Stimulated activated CD8-positive, alpha-beta memory T cell treated with anti-CD3 and anti-CD28 coated beads, Interleukin-7, amount 100 ng/mL, for 4 hours (primary cell): ENCODE measurements around the gene TK2.
"Not testable (repeated sequence)": the region's sequence is repeated elsewhere in the genome, so short reads cannot be mapped to it uniquely, and the experiment has no call there.

Experiments used
- DNase-seq, 2 donors: peaks; one replicate each; pipeline ENCODE4 v3.0.0-alpha.2; 2020; ENCODE audit warnings: low read depth in 2 of 2

The TK2 gene

DNA sequence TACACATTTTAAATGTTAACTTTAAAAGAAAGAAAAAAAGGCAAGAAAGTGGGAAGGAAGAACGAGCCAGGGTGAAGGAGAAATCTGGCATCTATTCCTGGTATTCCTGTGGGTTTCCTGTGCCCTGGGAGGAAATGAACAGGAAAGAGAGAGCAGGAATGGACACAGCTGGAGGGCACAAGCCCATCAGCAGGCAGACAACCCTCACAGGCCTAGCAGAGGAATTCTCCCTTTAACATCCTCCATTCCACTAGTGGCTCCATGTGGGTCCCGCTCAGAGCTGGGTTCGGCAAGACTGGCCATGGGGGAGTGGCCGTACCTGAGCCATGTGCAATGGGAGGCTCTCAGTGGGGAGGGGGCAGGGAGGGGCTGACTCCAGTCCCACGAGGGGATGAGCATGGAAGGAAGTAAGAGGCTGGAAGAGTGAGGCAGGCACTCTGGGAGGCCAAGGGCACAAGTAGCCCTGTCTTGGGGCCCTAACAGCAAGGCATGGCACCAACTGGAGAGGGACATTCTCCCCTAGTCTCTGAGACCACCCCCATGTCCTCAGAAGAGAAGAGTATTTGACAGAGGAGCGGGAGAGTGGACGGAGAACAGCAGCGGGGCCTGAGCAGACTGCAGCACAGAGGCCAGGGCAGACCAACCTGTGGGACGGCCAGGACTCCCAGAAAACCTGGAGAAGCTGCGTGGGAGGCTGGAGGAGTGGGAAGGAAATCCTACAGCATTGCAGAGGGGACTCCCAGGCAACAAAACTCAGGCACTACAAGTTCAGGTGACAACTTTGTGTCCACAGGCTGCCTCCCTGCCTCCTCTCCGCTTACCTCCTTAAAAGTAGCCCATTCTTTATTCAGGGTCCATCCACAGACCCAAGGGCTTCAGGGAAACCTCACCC lies 30.2 kb downstream of the TK2 start:
- no peak for DNase-seq

DNA sequence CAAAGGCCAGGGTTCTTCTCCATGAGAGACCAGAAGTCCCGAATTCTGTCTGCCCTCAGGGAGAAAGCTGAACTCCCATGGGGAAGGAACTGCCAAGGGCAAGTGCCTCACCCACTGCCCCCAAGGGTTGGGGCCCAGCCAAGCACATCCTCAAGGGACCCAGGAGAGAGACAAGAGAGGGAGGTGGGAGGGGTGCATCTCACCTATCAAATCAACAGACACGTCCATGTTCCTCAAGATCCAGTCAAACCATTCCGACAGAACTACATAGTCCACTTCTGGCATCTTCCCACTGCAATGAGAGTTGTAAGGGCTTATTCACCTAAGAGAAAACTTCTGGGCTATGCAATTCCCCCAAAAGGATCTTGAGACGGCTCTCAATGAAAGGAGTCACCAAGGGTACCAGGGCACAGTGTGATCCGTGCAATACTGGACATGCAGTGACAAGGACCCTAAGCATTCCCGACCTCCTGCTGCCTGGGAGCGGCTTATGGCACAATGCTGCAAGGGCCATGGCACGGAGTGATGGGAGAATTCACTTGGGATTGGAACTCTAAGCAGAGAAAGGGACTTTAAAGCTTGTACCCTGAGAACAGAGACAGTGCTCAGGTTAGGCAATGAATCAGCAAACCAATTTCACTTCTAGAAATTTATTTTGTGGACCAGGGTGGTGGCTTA lies 32.2 kb downstream of the TK2 start:
- DNase-seq: no peak

DNA sequence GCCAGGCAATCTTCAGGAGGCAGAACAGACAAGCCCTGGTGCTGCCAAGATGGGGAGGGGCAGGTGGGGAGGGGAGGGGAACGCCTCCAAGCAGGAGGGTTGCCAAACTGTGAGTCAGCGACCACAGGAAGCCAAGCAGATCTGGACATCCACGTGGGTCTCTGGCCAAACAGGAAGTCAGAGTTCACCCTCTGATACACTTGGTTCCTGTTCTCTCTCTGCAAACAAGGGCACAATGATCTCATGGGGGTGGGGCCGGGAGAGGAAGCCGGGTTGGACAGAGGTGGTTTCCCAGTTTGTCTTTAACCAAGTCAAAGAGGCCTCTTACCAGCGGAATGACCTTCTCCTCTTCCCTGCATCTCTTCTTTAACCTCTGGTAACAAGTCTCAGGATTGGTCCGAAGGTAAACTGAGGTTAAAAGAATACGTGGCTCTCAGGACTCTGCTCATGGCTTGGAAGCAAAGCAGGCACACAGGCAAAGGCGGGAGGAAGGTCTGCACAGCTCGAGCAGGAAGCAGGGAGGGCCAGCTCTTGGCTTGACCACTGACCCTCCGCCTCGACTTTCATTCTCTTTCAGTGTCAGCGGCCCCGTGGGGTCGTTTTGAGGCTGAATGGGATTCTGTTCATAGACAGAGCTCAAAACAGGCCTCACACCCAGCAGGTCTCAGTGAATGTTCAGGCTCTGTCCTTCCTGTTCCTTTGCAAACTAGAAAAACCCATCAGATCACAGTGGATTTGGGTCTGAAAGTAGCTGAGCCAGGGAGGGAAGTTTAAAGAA lies 32.9 kb downstream of the TK2 start:
- peak; percentile 67 to 77 for DNase-seq

DNA sequence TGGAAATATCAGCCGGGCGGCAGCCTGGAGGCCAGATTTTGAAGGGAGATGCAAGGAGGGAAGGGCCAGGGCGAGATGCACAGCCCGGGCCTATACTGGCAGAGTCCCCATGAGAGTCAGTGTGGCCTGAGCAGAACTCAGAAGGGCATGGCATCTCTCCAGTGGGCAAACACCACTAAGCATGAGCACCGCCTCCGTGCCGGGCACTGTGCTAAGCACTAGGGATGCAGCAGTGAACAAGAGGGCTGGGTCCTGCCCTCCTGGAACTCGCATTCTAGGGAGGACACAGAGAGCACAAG lies 33.5 kb downstream of the TK2 start:
- DNase-seq: no peak

DNA sequence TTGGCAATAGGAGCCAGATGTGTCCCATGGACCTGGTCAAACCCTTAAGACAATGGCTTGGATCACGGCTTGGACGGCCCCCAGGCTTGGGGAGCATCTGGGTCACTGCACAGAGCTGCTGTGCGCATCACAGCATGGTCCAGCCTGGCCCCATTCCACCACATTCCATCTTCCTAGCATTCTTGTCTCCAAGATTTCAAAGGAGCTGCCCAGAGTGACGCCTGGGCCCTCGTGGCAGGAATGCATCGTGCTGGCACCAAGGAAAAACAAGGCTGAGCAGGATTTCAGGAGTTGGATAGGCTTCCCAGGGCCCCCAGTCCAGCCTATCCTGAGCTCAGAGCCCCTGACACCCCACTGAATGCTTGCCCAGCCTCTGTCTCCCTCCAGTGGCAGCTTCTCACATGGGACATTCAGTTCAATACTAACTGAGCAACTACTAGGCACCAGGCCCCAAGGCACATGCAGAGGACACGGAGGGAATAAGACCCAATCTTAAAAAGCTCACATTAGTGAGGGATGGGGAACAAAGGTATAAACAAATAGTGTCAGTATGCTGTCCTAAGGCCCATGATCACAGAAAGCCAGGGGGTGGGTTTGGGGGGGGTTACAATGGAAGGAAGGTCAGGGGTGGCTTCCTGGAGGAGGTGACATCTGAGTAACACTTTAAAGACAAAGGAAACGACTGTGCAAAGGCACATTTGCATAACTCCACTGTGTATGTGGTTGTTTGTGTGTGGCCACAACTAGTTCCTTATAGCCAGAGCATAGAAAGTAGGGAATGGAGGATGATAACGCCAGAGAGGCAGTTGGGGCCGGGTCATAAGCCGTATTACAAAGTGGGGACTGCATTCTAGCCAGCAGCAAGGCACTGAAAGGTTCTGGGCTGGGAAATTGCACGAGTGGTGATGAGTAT lies 34.1 kb downstream of the TK2 start:
- no peak for DNase-seq

DNA sequence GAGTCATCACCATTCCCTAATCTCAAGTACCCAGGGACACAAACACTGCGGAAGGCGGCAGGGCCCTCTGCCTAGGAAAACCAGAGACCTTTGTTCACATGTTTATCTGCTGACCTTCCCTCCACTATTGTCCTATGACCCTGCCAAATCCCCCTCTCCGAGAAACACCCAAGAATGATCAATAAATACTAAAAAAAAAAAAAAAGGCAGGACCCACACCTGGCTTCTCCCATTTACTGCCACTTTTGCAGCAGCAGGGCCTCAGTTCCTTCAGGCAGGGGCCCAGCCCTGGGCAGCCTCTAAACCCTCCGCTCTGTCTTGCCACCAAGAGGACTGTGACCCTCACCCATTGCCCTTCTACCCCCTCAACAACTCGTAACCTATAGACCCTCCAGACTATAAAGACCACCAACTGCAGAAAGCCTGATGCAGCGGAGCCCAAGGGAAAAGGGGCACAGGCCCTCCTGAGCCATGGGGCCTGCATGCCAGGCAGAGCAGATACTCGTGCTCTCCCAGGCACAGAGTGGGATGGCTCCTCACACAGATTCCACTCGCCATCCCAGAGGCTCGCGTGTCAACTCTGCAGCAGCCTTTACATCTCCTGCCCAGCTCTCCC lies 34.8 kb downstream of the TK2 start:
- not testable (repeated sequence) for DNase-seq

DNA sequence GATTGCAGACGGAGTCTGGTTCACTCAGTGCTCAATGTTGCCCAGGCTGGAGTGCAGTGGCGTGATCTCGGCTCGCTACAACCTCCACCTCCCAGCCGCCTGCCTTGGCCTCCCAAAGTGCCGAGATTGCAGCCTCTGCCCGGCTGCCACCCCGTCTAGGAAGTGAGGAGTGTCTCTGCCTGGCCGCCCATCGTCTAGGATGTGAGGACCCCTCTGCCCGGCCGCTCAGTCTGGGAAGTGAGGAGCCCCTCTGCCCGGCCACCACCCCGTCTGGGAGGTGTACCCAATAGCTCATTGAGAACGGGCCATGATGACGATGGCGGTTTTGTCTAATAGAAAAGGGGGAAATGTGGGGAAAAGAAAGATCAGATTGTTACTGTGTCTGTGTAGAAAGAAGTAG lies 35.5 kb downstream of the TK2 start:
- not testable (repeated sequence) for DNase-seq

DNA sequence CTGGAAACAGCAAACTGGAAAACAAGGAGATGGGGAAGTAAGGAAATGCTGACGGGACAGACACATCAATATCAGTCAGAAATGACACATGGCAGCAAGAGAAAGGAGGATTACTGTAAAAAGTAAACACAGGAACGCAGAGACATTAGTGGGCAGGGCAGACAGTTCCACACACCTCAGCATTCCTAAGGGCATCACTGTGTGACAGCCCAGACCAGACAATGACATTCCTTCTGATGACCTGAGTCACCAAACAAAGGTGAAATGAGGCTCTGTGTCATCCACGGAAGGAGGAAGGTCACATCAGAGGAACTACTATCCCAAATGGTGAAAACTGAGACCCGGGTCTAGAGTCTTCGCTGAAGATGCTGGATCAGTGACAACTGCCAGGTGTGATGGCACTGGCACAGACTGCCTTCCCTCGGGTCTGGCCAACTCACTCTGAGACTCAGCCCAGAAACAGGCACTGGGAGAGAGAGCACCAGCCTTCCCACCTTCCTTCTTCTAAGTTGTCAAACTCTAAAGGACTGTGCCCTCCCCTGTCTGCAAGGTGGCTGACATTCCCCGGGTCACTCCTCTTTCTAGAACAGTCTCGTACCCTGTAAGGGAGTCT lies 36.7 kb downstream of the TK2 start:
- DNase-seq: no peak

DNA sequence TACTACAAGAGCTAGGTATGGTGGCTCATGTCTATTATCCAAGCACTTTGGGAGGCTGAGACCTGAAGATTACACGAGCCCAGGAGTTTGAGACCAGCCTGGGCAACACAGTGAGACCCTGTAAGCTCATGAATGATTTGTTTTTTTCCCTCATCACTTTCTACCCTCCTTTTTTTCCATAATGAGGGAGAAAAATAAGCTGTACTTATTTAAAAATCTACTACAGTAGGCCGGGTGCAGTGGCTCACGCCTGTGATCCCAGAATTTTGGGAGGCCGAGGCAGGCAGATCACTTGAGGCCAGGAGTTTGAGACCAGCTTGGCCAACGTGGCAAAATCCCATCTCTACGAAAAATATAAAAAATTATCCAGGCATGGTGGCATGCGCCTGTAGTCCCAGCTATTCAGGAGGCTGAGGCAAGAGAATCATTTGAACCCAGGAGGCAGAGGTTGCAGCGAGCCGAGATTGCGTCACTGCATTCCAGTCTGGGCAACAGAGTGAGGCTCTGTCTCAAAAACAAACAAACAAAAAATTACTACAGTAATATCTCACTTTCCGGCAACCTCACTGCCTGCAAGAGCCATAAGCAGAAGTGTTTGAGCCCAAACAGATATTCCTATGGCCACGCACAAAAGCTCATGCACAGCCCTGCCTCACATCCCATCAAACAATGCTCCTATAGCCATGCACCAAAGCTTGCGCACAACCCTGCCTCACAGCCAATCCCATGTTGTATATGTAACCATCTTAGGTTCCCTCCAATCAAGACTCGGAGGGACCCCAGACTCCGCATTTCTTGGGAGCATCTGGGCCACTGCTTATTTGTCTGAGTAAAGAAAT lies 37.4 kb downstream of the TK2 start:
- no peak for DNase-seq

DNA sequence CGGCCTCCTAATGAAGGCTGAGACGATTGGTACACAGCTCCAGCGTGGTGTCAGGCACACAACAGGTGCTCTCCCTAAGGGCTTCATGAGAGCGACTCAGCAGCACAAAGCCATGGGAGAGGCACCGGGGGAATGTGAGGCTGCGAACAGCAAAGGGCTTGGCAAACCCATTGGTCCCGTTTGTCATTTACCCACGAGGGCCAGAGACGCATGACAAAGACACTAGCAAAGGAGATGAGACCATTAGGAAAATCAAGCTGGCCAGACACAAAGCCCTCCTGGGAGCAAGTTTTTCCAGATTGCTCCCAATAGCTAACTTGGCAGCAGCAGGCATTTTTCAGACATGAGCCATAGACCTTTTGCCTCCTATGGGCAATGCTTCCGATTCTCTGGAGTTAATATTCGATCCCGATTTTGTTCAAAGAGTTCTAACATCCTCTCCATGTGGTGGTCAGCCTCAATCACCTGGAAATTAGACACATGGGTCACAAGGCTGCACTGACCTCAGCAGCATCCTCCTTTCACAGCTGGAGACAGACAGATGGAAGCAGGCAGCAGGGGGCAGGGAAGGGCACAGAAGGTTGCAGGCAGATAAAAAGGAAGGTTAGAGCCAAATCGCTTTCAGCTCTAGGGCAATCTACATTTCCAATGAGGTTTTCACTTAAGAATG lies 38.2 kb downstream of the TK2 start:
- DNase-seq: no peak

DNA sequence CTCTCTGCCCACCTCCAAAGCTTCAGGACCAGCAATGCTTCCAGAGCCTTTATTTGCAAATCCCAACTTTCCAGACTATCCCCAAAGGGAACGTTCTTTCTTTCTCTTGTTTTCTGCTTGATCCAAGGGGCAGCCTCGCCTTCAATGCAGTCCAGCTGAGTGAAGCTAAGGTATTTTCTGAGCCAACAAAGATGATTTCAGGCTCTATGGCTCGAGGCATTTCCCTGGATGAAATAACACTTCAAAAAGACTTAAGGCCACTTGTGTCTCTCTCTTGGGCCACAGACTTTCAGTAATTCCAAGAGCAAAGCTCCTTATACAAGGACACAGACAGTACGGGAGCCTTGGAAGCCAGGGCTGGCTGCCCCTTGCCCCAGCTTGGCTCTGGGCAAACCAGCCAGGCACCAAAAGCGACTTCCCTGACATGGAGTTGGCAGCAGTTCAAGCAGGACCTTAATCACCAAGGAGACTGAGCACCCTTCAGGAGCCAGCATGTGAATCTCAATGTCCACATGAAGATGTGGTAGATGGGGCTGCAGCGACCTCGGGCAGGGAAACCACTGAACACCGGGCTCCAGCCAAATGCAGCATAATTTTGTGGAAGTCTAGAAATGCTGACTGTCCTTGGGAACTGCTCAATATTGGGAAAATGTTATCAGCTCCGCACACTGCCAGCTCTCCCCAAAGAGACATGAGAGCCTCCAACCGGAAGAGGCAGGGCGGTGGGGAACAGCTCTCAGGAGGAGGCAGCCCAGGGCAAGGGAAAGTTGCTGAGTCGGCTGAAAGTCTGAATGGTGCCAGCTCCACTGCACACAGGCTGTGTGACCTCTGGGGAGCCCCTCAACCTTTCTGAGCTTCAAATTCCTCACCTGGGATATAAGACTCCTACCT lies 39.0 kb downstream of the TK2 start:
- no peak for DNase-seq

DNA sequence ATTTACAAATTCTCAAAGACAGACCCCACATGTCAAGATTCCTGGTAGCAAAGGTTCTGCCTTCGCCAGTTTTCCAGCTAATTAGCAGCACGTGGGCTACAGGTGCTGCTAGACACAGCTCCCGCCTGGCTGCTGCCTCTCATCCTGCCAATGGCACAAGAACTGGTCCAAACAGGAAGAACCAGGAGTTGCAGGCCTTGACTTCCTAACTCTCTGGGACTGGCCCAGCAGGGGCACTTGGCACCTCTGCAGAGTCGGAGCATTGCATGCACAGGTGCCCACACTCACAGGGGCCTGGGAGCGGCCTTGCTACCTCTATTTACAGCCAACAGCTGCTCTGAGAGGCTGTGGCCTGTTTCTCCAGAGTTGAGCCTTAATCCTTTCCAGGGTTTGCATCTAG lies 39.6 kb downstream of the TK2 start:
- no peak for DNase-seq

DNA sequence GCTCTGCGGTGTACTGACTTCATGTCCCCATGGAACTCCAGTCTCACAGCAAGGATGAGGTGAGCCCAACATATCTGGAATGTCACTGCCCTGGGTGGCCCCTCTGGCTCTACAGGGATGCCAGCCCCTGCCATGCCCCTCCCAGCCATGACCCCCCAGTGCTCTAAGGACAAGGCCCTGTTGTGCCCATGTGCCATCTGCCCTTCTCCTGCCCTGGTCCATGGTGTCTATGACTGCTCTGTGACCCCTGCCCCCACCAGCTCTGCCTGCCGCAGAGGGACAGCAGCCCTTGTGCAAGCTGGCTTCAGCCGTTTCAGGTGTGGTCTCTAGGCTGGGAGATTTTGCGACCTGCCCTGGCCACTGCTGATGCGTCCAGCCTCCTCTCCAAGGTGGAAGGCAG lies 40.3 kb downstream of the TK2 start:
- DNase-seq: no peak

DNA sequence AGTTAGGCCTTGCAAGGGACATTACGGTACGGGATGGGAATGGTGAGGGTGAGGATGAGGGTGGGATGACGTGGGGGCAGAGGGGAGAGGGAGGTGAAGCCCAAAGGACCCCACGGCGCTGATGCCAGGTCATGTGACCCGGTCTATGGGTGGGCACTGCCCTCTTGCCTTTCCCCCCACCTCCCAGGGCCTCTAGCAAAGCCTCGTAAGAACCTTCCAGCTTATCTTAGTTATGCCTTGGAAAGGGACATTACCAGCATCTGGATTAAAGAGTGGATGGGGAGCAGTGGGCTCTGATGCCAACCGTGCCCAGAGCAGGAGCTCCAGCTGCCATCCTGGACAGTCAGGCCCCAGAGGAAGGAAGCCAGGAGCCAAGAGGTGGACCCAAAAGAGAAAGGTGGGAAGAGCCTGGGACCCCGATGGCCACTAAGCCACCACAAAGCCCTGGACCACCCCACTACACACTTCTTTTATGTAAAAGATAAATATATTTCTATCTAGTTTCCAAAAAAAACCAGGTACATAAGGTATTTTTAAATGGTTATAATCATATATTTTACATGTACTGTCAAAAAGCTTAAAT lies 40.9 kb downstream of the TK2 start:
- no peak for DNase-seq

DNA sequence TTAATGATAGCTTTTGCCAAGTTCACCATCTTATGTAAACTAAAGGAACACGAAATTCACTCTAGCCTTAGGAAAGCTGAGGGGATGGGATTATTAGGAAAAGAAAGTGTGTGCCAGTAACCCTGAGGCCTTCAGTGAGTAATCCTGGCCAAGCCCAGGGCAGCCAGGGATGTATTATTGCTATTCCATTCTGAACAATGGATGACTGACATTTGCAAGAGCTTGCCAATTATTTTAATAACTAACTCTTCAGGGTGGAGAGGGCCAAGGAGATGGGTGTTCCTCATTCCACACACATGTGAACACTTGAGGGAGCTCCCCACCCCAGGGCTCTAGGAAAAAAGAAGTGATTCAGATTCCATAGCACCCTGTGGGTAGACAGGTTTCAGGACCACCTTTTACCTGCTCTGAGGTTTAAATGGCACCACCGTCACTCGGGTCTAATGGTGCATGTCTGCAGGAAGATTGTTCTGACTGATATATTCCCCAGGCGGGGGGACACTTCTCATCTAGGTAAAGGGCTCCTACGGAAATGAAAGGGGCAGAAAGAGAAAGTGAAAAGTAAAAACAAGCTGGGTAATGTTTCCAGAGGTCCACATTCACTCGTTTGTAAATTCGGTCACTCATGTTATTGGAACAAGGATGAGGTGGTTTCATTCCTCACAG lies 41.5 kb downstream of the TK2 start:
- DNase-seq: no peak

DNA sequence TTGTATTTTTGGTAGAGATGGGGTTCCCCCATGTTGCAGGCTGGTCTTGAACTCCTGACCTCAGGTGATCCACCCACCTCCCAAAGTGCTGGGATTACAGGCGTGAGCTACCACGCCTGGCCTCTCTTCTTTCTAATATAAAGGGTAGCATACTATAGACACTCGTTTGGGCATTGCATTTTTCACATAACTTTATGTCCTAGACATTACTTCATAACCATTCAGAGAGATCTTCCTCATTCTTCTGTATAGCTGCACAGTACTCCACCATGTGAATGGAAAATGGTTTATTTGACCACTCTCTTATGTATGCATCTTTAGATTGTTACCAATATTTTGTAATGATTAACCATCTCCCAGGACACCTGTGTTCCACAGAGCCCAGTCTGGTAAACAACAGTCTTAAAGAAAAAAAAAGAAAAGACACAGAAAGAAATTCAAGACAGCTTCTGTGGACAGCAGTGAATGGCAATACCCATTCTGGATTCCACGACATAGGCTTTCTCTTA lies 42.1 kb downstream of the TK2 start:
- DNase-seq: no peak

DNA sequence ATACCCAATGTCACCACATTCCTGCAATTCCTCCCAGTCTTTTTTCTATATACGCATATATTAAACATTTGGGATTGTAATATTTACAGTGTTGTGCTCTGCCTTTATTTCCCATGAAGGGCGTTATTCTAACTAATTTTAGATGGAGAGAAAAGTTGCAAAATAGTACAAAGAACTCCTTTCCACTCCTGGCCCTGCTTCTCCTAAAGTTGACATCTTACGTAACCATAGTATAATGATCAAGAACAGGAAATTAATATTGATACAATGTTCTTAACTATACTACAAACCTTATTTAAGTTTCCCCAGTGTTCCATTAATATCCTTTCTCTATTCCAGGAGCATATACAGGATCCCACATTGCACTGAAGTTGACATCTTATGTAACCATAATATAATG lies 46.3 kb downstream of the TK2 start:
- no peak for DNase-seq
